K562 (cell line): Measurements from ENCODE around the gene TFAP2E. TPM values are rescaled to one million over a fixed set of nuclear protein-coding genes. Genes with fewer than 3 reads are reported as not detected.

Source experiments
- CEBPG ChIP-seq, 3 experiments: fragments of 200-800 bp in 1 of 3; sonication (Bioruptor generic) in 1 of 3; sonication (generic) in 1 of 3; formaldehyde crosslinking in 1 of 3; IDR thresholded peaks in 2 of 3; conservative IDR thresholded peaks in 1 of 3; 2 replicates each; pipeline versions ENCODE4 v1.6.1 to v1.8.0; 2016 to 2022; ENCODE audit warnings: missing compliant biosample characterization in 2 of 3, missing genetic modification characterization in 2 of 3, mild to moderate bottlenecking in 1 of 3, missing genetic modification reagents in 1 of 3
- DNMT1 ChIP-seq: fragments of 450-650 bp; IDR thresholded peaks from 2 replicates; pipeline ENCODE4 v1.6.1; 2016; ENCODE audit warnings: antibody characterized with exemption, mild to moderate bottlenecking
- ESRRA ChIP-seq: fragments of 450-650 bp; IDR thresholded peaks from 2 replicates; pipeline ENCODE4 v1.6.1; 2014; ENCODE audit warnings: low read depth, mild to moderate bottlenecking, moderate library complexity, borderline replicate concordance
- HES1 ChIP-seq: fragments of 450-650 bp; IDR thresholded peaks from 2 replicates; pipeline ENCODE4 v1.6.1; 2016; ENCODE audit warnings: low read depth, mild to moderate bottlenecking, moderate library complexity
- HSF4 ChIP-seq: fragments of 250-450 bp; sonication (Bioruptor Pico); IDR thresholded peaks from 2 replicates; pipeline ENCODE4 v2.1.2; 2022; ENCODE audit warnings: mild to moderate bottlenecking, moderate library complexity, borderline replicate concordance
- NR4A1 ChIP-seq, 2 experiments: fragments of 250-450 bp in 1 of 2; fragments of 450-650 bp in 1 of 2; sonication (Bioruptor Pico) in 1 of 2; IDR thresholded peaks; 2 replicates each; pipeline versions ENCODE4 v1.4.0 to v1.6.1; 2016 to 2020; ENCODE audit warnings: mild to moderate bottlenecking in 2 of 2, missing compliant biosample characterization in 1 of 2, missing genetic modification characterization in 1 of 2, moderate library complexity in 1 of 2
- PRPF4 ChIP-seq: fragments of 200-400 bp; formaldehyde crosslinking; IDR thresholded peaks from one replicate; pipeline ENCODE4 v1.6.1; 2017; ENCODE audit warnings: low read length, low read depth, mild to moderate bottlenecking; ENCODE audit not compliant: insufficient read depth, poor library complexity, severe bottlenecking
- RREB1 ChIP-seq: fragments of 250-450 bp; sonication (Bioruptor Pico); IDR thresholded peaks from 2 replicates; pipeline ENCODE4 v1.4.0; 2020
- SIN3B ChIP-seq: fragments of 450-650 bp; IDR thresholded peaks from 2 replicates; pipeline ENCODE4 v1.6.1; 2017; ENCODE audit warnings: low read depth, mild to moderate bottlenecking, moderate library complexity
- SOX6 ChIP-seq: fragments of 450-650 bp; IDR thresholded peaks from 2 replicates; pipeline ENCODE4 v1.6.1; 2014; ENCODE audit warnings: mild to moderate bottlenecking
- SUPT5H ChIP-seq: fragments of 450-650 bp; IDR thresholded peaks from 2 replicates; pipeline ENCODE4 v1.6.1; 2016
- TAF1 ChIP-seq: IDR thresholded peaks from 2 replicates; pipeline ENCODE4 v1.6.1; 2011; ENCODE audit warnings: mild to moderate bottlenecking, low read length, moderate library complexity; ENCODE audit not compliant: insufficient read depth, control insufficient read depth, severe bottlenecking; ENCODE audit errors: extremely low read depth
- THRAP3 ChIP-seq: fragments of 450-650 bp; IDR thresholded peaks from 2 replicates; pipeline ENCODE4 v1.6.1; 2016; ENCODE audit warnings: mild to moderate bottlenecking, inconsistent platforms, borderline replicate concordance
- TSC22D4 ChIP-seq: fragments of 450-650 bp; IDR thresholded peaks from 2 replicates; pipeline ENCODE4 v1.6.1; 2016; ENCODE audit warnings: missing genetic modification characterization, missing biosample characterization, control low read depth
- ZNF197 ChIP-seq: fragments of 200-800 bp; sonication (Bioruptor generic); IDR thresholded peaks from 2 replicates; pipeline ENCODE4 v1.6.1; 2016; ENCODE audit warnings: low read depth, missing genetic modification characterization, missing compliant biosample characterization
- ZNF384 ChIP-seq: IDR thresholded peaks from 2 replicates; pipeline ENCODE4 v1.6.1; 2012; ENCODE audit warnings: low read depth, low read length, improper control_type of control experiment
- ZNF41 ChIP-seq: fragments of 250-450 bp; sonication (Bioruptor Pico); conservative IDR thresholded peaks from 2 replicates; pipeline ENCODE4 v1.4.0; 2020; ENCODE audit warnings: mild to moderate bottlenecking
- polyA plus RNA-seq, 8 experiments: library from polyadenylated mRNA; depleted of rRNA in 4 of 8; stranded (reverse) in 5 of 8; unstranded in 3 of 8; fragments of >200 nt; fragmentation: Nextera tagmentation in 2 of 8; fragmentation: Illumina TruSeq in 1 of 8; extraction: Ambion mirVana in 2 of 8; extraction: Trizol in 1 of 8; gene quantifications; 2 replicates each; pipeline versions ENCODE4 v1.2.1 to v1.2.3, GENCODE V29; 2011 to 2014; ENCODE audit warnings: inconsistent platforms in 1 of 8, missing spikeins in 1 of 8
- total RNA-seq, 7 experiments: library from RNA; depleted of rRNA in 6 of 7; stranded (reverse); fragments of >200 nt in 6 of 7; fragmentation: Illumina TruSeq in 2 of 7; extraction: Trizol in 2 of 7; gene quantifications; 2 replicates each; pipeline versions ENCODE4 v1.2.1 to v1.2.3, GENCODE V29; 2011 to 2021; ENCODE audit warnings: low replicate concordance in 1 of 7

The TFAP2E gene
- total and polyA plus RNA-seq, 9 of the 15 experiments (the other 6 are each of a cell fraction or from before 2014, with no cell fraction given): 0.03 to 0.11 (median 0.07) TPM; not detected in 4

DNA sequence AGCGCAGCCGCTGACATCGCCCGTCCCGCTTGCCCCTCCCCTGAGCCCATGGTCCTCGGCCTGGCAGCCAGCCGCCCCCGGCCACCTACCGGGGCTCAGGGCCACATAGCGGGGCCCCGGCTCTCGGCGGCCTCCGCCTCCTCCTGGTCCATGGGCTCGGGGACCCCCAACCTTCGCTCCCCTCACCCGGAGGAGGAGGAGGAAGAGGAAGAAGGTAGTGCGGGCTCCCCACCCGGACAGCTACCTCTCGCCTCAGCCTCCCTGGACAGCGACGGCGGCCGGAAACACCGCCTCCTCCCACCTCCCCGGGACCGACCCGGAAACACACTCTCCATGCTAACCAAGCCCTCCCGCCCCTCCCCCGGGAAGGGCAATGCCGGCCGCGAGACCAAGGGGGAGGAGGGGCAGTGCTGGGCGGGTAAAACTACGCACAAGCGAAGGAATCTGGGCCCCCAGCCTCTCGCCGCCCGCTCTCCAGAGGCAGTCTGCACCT, 15.9 kb upstream of the TFAP2E start, which contains the start of gene KIAA0319L (continued):
- TF ChIP-seq NR4A1 (CRISPR knock-in tag; IDR thresholded peaks at IDR 0.05) (no peak), NR4A1 (tag; IDR thresholded peaks at IDR 0.05) (no peak), TSC22D4 (no peak), SOX6 (peak; percentile 46; the same call in 1 of the 2 replicates), THRAP3 (no peak), TAF1 (peak; percentile 40), DNMT1 (no peak), SUPT5H (peak; percentile 91), RREB1 (CRISPR knock-in tag) (0 out of 2 replicates have a peak, but pooled peaks have one; percentile 56), HES1 (no peak), HSF4 (CRISPR knock-in tag) (no peak), ESRRA (no peak; the same call in 1 of the 2 replicates), SIN3B (peak; percentile 71), ZNF41 (CRISPR knock-in tag) (no peak), ZNF197 (no peak), ZNF384 (no peak), CEBPG (CRISPR knock-in tag; IDR thresholded peaks at IDR 0.05) (no peak), CEBPG (tag; conservative IDR thresholded peaks at IDR 0.05 in 1 of 2, IDR thresholded peaks at IDR 0.05 in 1 of 2) (no peak), PRPF4 (peak; percentile 65)
